WERI-Rb-1 (cell line): ENCODE results near the gene MLPH.

Source experiments
- DNase-seq: peaks from one replicate; pipeline ENCODE4 v3.0.0-alpha.2; 2020
- H3K27ac ChIP-seq: fragments of 250-450 bp; sonication (Bioruptor Pico); 2 replicates; pipeline ENCODE4 v1.5.1; 2020; ENCODE audit warnings: mild to moderate bottlenecking, moderate library complexity
- H3K27me3 ChIP-seq: fragments of 250-450 bp; sonication (Bioruptor Pico); 2 replicates; pipeline ENCODE4 v1.5.1; 2021; ENCODE audit warnings: mild to moderate bottlenecking, low read depth, moderate library complexity; ENCODE audit not compliant: insufficient read depth, severe bottlenecking
- H3K36me3 ChIP-seq: fragments of 250-450 bp; sonication (Bioruptor Pico); 2 replicates; pipeline ENCODE4 v1.5.1; 2020; ENCODE audit warnings: mild to moderate bottlenecking, moderate library complexity
- H3K4me3 ChIP-seq: 2 replicates; pipeline ENCODE4 v1.5.1; 2011; ENCODE audit warnings: low read depth, mild to moderate bottlenecking, control low read depth, low read length
- H3K9me3 ChIP-seq: fragments of 250-450 bp; sonication (Bioruptor Pico); 2 replicates; pipeline ENCODE4 v1.5.1; 2021; ENCODE audit warnings: mild to moderate bottlenecking, moderate library complexity; ENCODE audit not compliant: severe bottlenecking
- CTCF ChIP-seq: IDR thresholded peaks from 2 replicates; pipeline ENCODE4 v1.5.1; 2011; ENCODE audit warnings: low read depth, mild to moderate bottlenecking, control low read depth, inconsistent platforms, low read length

MLPH gene

GRCh38 chr2:237547841-237548416 lies 60.9 kb downstream of the MLPH start:
- Histone ChIP-seq H3K36me3 (no peaks in the 10 kb centered on the region), H3K4me3 (no peak overlapping the region), H3K27me3 (peaks cover 53% of the 10 kb centered on the region), H3K9me3 (peaks cover 2% of the 10 kb centered on the region), H3K27ac (no peak overlapping the region)
- TF ChIP-seq CTCF, result no peak
- no peak for DNase-seq

- Histone ChIP-seq H3K36me3 (no peaks in the 10 kb centered on the region), H3K4me3 (no peak overlapping the region), H3K9me3 (peaks cover 8% of the 10 kb centered on the region), H3K27ac (no peak overlapping the region), H3K27me3 (peaks cover 64% of the 10 kb centered on the region)
- no peak for DNase-seq
- no peak for TF ChIP-seq CTCF
These were observed 62.2 kb downstream of the MLPH start for GRCh38 chr2:237549216-237549615.

- no peak overlapping the region for H3K27ac ChIP-seq
- peaks cover 67% of the 10 kb centered on the region for H3K27me3 ChIP-seq
- H3K36me3 ChIP-seq, result no peaks in the 10 kb centered on the region
- no peak for TF ChIP-seq CTCF
- H3K4me3 ChIP-seq, result no peak overlapping the region
- peaks cover 10% of the 10 kb centered on the region for H3K9me3 ChIP-seq
- DNase-seq, result no peak
These were observed 62.8 kb downstream of the MLPH start for GRCh38 chr2:237549643-237550415.

DNA sequence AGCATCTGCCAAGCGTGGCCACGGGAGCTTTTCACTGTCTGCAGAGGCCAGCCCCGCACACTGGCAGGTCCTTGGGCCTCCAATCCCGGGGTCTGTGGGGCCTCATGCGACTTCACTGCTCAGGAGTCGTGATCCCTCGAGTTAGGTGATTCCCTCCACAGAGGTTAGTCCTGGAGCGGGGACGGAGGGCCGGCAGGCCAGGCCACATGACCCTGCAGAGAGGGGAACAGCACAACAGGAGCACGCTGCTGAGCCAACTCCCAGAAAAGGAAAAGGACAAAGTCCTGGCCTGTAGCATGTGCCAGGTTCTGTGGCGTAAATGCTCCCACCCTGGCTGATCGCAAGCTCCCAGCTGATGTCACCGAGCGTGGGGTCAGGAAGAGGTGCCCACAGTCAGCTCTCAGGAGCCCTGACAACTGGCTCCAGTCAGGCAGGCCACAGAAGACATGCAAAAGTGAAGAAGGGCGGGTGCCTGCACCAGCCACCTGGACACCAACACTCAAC lies 64.1 kb downstream of the MLPH start:
- peaks cover 19% of the 10 kb centered on the region for H3K9me3 ChIP-seq
- no peak overlapping the region for H3K27ac ChIP-seq
- no peak for TF ChIP-seq CTCF
- H3K4me3 ChIP-seq, result no peak overlapping the region
- H3K27me3 ChIP-seq, result peaks cover 63% of the 10 kb centered on the region
- no peaks in the 10 kb centered on the region for H3K36me3 ChIP-seq
- no peak for DNase-seq

GRCh38 chr2:237552908-237553307 lies 65.9 kb downstream of the MLPH start:
- Histone ChIP-seq H3K27ac (no peak overlapping the region), H3K27me3 (peaks cover 74% of the 10 kb centered on the region), H3K36me3 (no peaks in the 10 kb centered on the region), H3K9me3 (peaks cover 21% of the 10 kb centered on the region), H3K4me3 (no peak overlapping the region)
- no peak for TF ChIP-seq CTCF
- DNase-seq, result no peak

DNA sequence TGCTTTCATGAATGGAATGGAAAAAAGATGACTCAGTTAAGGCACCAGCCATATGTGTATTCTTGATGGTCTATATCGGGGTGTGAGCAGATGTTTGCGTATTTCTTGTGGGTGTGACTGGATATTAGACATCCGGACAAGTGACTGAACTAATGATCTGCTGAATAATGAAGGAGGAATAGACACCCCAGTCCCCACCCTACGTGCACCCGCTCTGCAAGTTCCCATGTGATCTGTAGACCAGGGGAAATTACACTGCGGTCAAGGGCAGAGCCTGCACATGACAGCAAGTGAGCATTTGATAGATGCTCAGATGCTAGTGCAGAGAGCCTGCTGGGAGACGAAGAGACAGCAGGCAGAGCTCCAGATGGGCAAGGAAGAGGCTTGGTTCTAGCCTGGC lies 66.9 kb downstream of the MLPH start:
- no peak for TF ChIP-seq CTCF
- H3K27me3 ChIP-seq, result peaks cover 76% of the 10 kb centered on the region
- no peak overlapping the region for H3K27ac ChIP-seq
- H3K9me3 ChIP-seq, result peaks cover 21% of the 10 kb centered on the region
- no peak overlapping the region for H3K4me3 ChIP-seq
- DNase-seq, result no peak
- H3K36me3 ChIP-seq, result no peaks in the 10 kb centered on the region
